Activated T-helper 2 cell treated with anti-CD3 and anti-CD28 coated beads, Interferon-gamma antibody, Interleukin-2, Interleukin-4, amounts not matched to agents 10 μg/mL and 5 μg/mL and 100 μg/mL, durations not matched to agents 14 hours and 24 hours and 36 hours (primary cell): ENCODE measurements around the gene HOXC12. TPM values are rescaled to one million over a fixed set of nuclear protein-coding genes. Genes with fewer than 3 reads are reported as not detected.

Experiments used
- DNase-seq: peaks from one replicate; pipeline ENCODE4 v3.0.0; 2021; ENCODE audit warnings: low spot score
- H3K27ac Mint-ChIP-seq: one replicate; pipeline ENCODE4 v1.8.0; 2021; ENCODE audit warnings: mixed read lengths
- H3K27me3 Mint-ChIP-seq: one replicate; pipeline ENCODE4 v1.8.0; 2021; ENCODE audit warnings: low read depth, mixed read lengths
- H3K36me3 Mint-ChIP-seq: one replicate; pipeline ENCODE4 v1.8.0; 2021; ENCODE audit warnings: low read depth, mixed read lengths
- H3K4me1 Mint-ChIP-seq: one replicate; pipeline ENCODE4 v1.8.0; 2021; ENCODE audit warnings: low read depth, mixed read lengths
- H3K4me3 Mint-ChIP-seq: one replicate; pipeline ENCODE4 v1.8.0; 2021; ENCODE audit warnings: low read depth, mild to moderate bottlenecking, moderate library complexity, mixed read lengths
- H3K9me3 Mint-ChIP-seq: one replicate; pipeline ENCODE4 v1.8.0; 2021; ENCODE audit warnings: mixed read lengths
- intact Hi-C: fragments of 100-400 bp; cut with micrococcal nuclease; formaldehyde crosslinking; loops from one replicate; pipeline ENCODE4 v1.15.1; 2023
- total RNA-seq: library from RNA; stranded (reverse); gene quantifications from 2 replicates; pipeline ENCODE4 v1.2.3, GENCODE V29; 2022

HOXC12 gene
- total RNA-seq, 1 donor from 2014 or later, result not detected

DNA sequence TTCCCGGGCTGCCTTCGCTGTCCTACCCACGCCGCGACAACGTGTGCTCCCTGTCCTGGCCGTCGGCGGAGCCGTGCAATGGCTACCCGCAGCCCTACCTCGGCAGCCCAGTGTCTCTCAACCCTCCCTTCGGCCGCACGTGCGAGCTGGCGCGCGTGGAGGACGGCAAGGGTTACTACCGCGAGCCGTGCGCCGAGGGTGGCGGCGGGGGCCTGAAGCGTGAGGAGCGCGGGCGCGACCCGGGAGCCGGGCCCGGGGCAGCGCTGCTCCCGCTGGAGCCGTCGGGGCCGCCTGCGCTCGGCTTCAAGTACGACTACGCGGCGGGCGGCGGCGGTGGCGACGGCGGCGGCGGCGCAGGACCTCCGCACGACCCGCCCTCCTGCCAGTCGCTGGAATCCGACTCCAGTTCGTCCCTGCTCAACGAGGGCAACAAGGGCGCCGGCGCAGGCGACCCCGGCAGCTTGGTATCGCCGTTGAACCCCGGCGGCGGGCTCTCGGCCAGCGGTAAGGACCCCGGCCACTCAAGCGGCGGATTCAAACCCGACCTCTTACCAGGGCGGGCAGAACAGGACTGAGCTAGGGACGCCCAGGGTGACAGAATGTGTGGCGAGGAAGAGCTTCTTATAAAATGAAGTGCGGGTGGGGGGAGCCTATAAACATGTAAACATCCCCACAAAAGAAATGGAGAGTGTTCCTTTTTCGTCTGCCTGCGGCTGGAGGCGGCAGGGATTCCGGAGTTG, 503 bp downstream of the HOXC12 start:
- Mint-ChIP-seq H3K4me1 (peaks cover 3% of the 10 kb centered on the region), H3K27ac (no peak overlapping the region), H3K4me3 (no peak overlapping the region), H3K9me3 (no peaks in the 10 kb centered on the region), H3K36me3 (no peaks in the 10 kb centered on the region), H3K27me3 (peaks cover 93% of the 10 kb centered on the region)
- DNase-seq, result no peak
- intact Hi-C loops, result no loop called here

DNA sequence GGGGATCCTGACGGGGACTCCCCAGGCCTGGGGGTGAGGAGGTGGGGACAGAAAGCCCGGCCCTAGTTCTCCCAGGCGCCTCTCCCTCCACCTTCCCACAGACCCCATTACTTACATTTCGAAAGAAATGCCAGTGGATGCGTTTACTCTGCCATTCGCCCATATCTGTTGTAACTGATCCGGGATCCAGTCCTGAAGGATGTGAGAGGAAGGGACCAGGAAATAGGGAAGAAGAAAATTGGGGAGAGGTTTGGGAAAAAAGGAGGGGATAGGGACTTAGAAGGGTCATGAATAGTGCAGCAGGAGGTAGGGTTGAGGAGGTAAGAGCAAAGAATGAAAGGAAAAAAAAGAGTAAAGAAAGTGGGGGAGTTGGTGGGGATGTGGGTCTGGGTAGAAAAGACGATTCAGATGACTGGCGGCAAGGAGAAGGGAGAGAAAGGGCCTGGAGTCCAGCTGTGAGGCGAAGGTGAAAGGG, 1.1 kb downstream of the HOXC12 start:
- no peak for DNase-seq
- H3K27ac Mint-ChIP-seq, result no peak overlapping the region
- no peaks in the 10 kb centered on the region for H3K9me3 Mint-ChIP-seq
- peaks cover 3% of the 10 kb centered on the region for H3K4me1 Mint-ChIP-seq
- no peaks in the 10 kb centered on the region for H3K36me3 Mint-ChIP-seq
- no peak overlapping the region for H3K4me3 Mint-ChIP-seq
- intact Hi-C loops, result no loop called here
- H3K27me3 Mint-ChIP-seq, result peaks cover 91% of the 10 kb centered on the region

DNA sequence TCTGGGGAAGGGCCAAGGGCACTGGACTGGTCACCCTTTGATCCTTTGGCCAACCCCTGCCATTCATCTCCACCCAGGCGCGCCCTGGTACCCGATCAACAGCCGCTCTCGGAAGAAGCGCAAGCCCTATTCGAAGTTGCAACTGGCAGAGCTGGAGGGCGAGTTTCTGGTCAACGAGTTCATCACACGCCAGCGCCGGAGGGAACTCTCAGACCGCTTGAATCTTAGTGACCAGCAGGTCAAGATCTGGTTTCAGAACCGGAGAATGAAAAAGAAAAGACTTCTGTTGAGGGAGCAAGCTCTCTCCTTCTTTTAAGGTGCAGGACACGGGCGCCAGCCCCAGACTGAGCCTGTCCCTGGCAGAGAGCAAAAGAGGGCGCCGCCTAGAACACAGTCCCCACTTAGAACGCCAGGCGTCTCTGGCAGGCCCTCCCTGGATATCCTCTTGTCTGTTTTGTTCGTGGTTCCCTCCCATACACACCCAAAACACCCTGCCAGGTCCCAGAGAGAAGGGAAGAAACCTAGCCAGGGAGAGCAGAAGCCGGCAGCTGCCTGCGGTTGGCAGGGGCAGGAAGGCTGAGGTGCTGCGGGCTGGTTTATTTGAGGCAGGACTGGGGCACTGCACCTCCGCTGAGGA, 1.7 kb downstream of the HOXC12 start:
- Mint-ChIP-seq H3K27me3 (peaks cover 87% of the 10 kb centered on the region), H3K27ac (no peak overlapping the region), H3K4me1 (peaks cover 3% of the 10 kb centered on the region), H3K4me3 (no peak overlapping the region), H3K36me3 (no peaks in the 10 kb centered on the region), H3K9me3 (no peaks in the 10 kb centered on the region)
- intact Hi-C loops, result no loop called here
- no peak for DNase-seq

- Mint-ChIP-seq H3K9me3 (no peaks in the 10 kb centered on the region), H3K4me3 (no peak overlapping the region), H3K27ac (no peak overlapping the region), H3K27me3 (peaks cover 86% of the 10 kb centered on the region), H3K4me1 (peaks cover 3% of the 10 kb centered on the region), H3K36me3 (no peaks in the 10 kb centered on the region)
- intact Hi-C loops, result no loop called here
- no peak for DNase-seq
Measured at GRCh38 chr12:53956914-53957536, 2.3 kb downstream of the HOXC12 start.

DNA sequence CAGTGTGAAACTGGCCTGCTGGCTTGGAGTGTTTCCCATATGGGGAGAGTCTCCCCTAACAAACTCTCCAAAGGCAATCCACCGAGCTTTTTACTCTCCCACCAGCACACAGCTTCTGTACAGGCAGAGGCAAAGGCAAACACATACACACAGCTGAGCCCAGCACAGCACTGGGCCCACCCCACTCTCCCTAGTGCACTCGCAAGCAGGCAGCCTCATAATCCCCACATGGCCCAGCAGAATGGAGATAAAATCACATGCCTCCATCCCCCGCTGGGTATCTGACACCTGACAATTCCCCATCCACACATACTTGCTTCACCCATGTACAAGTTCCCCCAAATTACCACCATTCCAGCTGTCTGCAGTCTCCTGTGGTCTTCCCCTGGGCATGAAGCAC, 3.4 kb downstream of the HOXC12 start:
- DNase-seq, result no peak
- Mint-ChIP-seq H3K4me1 (peaks cover 3% of the 10 kb centered on the region), H3K9me3 (no peaks in the 10 kb centered on the region), H3K27me3 (peaks cover 84% of the 10 kb centered on the region), H3K4me3 (no peak overlapping the region), H3K27ac (no peak overlapping the region), H3K36me3 (no peaks in the 10 kb centered on the region)
- intact Hi-C loops, result no loop called here

DNA sequence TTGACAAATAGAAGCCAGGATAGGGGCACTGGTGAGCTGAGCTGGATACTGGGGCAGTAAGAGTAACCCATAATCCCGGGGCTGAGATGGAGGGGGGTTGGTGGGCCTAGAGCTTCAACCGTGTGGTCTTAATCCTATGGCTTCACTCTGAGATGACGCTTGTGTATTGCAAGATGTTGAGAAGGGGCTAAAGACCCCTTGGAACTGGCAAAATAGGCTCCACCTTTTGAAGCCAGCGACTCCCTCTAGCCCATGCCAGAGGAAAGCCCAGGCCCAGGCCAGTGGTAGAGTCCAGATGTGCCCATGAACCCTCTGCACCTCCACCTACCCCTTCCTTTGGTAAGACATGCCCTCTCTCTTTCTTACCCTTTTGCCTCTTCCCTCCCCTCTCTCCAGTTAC, 4.6 kb downstream of the HOXC12 start:
- no peak overlapping the region for H3K27ac Mint-ChIP-seq
- no peak overlapping the region for H3K4me3 Mint-ChIP-seq
- no peaks in the 10 kb centered on the region for H3K9me3 Mint-ChIP-seq
- no peaks in the 10 kb centered on the region for H3K36me3 Mint-ChIP-seq
- no peak for DNase-seq
- H3K4me1 Mint-ChIP-seq, result no peaks in the 10 kb centered on the region
- H3K27me3 Mint-ChIP-seq, result peaks cover 82% of the 10 kb centered on the region
- intact Hi-C loops, result no loop called here

- H3K4me1 Mint-ChIP-seq, result peaks cover 2% of the 10 kb centered on the region
- H3K9me3 Mint-ChIP-seq, result no peaks in the 10 kb centered on the region
- no peaks in the 10 kb centered on the region for H3K36me3 Mint-ChIP-seq
- H3K4me3 Mint-ChIP-seq, result no peak overlapping the region
- intact Hi-C loops, result loop anchor here (2.0 to 5.0 kb wide), 2 partner anchors 18 to 33 kb away; no protein-coding TSS in a partner anchor
- peaks cover 85% of the 10 kb centered on the region for H3K27me3 Mint-ChIP-seq
- no peak for DNase-seq
- H3K27ac Mint-ChIP-seq, result no peak overlapping the region
Measured at GRCh38 chr12:53960187-53961024, 5.7 kb downstream of the HOXC12 start.

GRCh38 chr12:53961025-53961761, 6.5 kb downstream of the HOXC12 start:
- H3K9me3 Mint-ChIP-seq, result no peaks in the 10 kb centered on the region
- intact Hi-C loops, result loop anchor here (2.0 to 5.0 kb wide), 2 partner anchors 18 to 34 kb away; no protein-coding TSS in a partner anchor
- H3K27me3 Mint-ChIP-seq, result peaks cover 84% of the 10 kb centered on the region
- peaks cover 4% of the 10 kb centered on the region for H3K4me1 Mint-ChIP-seq
- no peaks in the 10 kb centered on the region for H3K36me3 Mint-ChIP-seq
- H3K4me3 Mint-ChIP-seq, result no peak overlapping the region
- H3K27ac Mint-ChIP-seq, result no peak overlapping the region
- no peak for DNase-seq

GRCh38 chr12:53963005-53963404, 8.3 kb downstream of the HOXC12 start:
- no peaks in the 10 kb centered on the region for H3K9me3 Mint-ChIP-seq
- no peak overlapping the region for H3K27ac Mint-ChIP-seq
- no peak for DNase-seq
- H3K4me1 Mint-ChIP-seq, result peaks cover 4% of the 10 kb centered on the region
- no peaks in the 10 kb centered on the region for H3K36me3 Mint-ChIP-seq
- no peak overlapping the region for H3K4me3 Mint-ChIP-seq
- intact Hi-C loops, result loop anchor here (5.0 kb wide), 1 partner anchor 36 kb away; no protein-coding TSS in a partner anchor
- peaks cover 85% of the 10 kb centered on the region for H3K27me3 Mint-ChIP-seq

DNA sequence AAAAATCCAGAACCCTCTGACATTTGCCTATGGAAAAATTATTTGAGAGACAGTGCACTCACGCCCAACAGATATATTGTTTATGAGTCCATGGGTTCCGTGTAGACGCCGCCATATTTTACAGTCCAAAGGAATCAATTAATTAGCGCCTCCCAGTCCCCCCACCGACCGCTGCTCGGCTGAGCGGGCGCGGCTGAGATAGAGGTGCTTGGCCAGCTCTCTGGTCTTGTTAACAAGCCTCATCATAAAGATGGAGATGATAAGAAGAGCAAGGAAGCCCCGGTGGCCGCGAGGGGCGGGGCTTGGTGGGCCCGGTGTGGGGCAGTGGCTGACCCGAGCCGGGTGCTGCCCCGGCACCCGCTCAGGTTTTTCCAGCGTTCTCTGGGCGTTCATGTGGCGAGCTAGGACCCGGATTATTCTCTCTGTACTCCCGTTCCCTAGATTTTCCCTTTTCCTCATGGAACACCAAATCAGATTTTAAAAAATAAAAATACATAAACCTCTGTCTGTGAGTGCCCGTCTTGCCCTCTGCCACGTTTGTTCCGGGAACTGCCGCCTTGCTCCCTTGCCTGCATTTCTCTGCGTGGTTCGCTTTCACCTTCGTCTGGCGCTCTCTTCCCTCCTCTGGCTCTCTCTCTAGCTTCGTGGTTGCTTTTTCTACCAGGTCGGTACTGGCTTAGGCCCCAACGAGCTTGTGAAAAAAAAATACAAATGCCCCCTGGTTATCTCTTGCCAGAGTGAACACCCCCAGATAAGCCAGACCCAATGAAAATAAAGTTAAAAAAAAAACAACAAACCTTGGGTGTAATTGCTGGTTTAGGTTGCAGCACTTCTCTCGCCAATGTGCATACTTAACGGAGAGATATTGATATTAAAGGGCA, 9.0 kb downstream of the HOXC12 start:
- Mint-ChIP-seq H3K4me3 (no peak overlapping the region), H3K27ac (no peak overlapping the region), H3K4me1 (peaks cover 4% of the 10 kb centered on the region), H3K36me3 (no peaks in the 10 kb centered on the region), H3K9me3 (no peaks in the 10 kb centered on the region), H3K27me3 (peaks cover 85% of the 10 kb centered on the region)
- DNase-seq, result no peak
- intact Hi-C loops, result loop anchor here (5.0 kb wide), 1 partner anchor 36 kb away; no protein-coding TSS in a partner anchor

DNA sequence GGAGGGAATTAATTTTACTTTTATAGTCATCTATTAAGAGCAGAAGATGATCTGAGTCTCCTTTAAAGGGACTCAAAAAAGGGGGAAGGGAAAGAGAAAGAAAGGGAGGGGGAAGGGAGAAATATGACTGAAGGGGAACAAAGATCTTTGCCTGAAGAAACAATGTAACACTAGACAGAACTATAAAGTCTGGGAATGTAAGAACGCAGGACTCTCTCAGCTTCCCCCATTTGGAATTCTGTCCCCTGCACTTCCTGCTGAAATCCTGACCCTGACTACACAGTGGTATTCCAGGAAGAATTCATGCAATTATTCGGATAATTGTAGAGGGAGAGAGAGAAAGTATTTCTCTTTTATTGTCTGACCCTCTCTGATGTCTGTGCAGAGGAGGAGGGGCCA, 9.6 kb downstream of the HOXC12 start:
- Mint-ChIP-seq H3K4me1 (peaks cover 4% of the 10 kb centered on the region), H3K27me3 (peaks cover 86% of the 10 kb centered on the region), H3K27ac (no peak overlapping the region), H3K4me3 (no peak overlapping the region), H3K9me3 (no peaks in the 10 kb centered on the region), H3K36me3 (no peaks in the 10 kb centered on the region)
- DNase-seq, result no peak
- intact Hi-C loops, result loop anchor here (5.0 kb wide), 1 partner anchor 37 kb away; no protein-coding TSS in a partner anchor
